Stimulated activated CD4-positive, alpha-beta T cell treated with anti-CD3 and anti-CD28 coated beads, TNF-alpha, amount 100 ng/mL, for 4 hours (primary cell): ENCODE measurements around the gene ST3GAL4.

Experiments used
- DNase-seq, 3 experiments: peaks; one replicate each; pipeline ENCODE4 v3.0.0-alpha.2; 2020; ENCODE audit warnings: low read depth in 3 of 3

The ST3GAL4 gene

GRCh38 chr11:126424471-126425039 lies 69.1 kb downstream of the ST3GAL4 start:
- no peak for DNase-seq

GRCh38 chr11:126426106-126426505 lies 70.6 kb downstream of the ST3GAL4 start:
- DNase-seq, result no peak

GRCh38 chr11:126426820-126427749 lies 71.6 kb downstream of the ST3GAL4 start:
- DNase-seq, result no peak

GRCh38 chr11:126430581-126431335 lies 75.3 kb downstream of the ST3GAL4 start:
- DNase-seq, result no peak

GRCh38 chr11:126431401-126432064 lies 76.0 kb downstream of the ST3GAL4 start:
- no peak for DNase-seq

GRCh38 chr11:126432065-126432461 lies 76.6 kb downstream of the ST3GAL4 start:
- DNase-seq, result no peak

GRCh38 chr11:126432525-126432924 lies 77.0 kb downstream of the ST3GAL4 start:
- DNase-seq, result no peak

- DNase-seq, result no peak
Observed at GRCh38 chr11:126433244-126433846, 77.9 kb downstream of the ST3GAL4 start.

GRCh38 chr11:126433989-126434949 lies 78.8 kb downstream of the ST3GAL4 start:
- no peak for DNase-seq

GRCh38 chr11:126434950-126435335 lies 79.5 kb downstream of the ST3GAL4 start:
- DNase-seq, result no peak

- DNase-seq, result no peak
Observed at GRCh38 chr11:126436209-126436755, 80.8 kb downstream of the ST3GAL4 start.

GRCh38 chr11:126437731-126438130 lies 82.2 kb downstream of the ST3GAL4 start:
- DNase-seq, result no peak

- DNase-seq, result no peak
Observed at GRCh38 chr11:126438272-126438671, 82.8 kb downstream of the ST3GAL4 start.

- no peak for DNase-seq
Observed at GRCh38 chr11:126438691-126439090, 83.2 kb downstream of the ST3GAL4 start.

GRCh38 chr11:126440276-126440675 lies 84.8 kb downstream of the ST3GAL4 start:
- no peak for DNase-seq

GRCh38 chr11:126440792-126441514 lies 85.5 kb downstream of the ST3GAL4 start:
- DNase-seq, result peak; percentile 48 to 52 (median 48)

- DNase-seq, result no peak
Observed at GRCh38 chr11:126443120-126443519, 87.6 kb downstream of the ST3GAL4 start.

GRCh38 chr11:126444072-126444471 lies 88.6 kb downstream of the ST3GAL4 start:
- no peak for DNase-seq

- no peak for DNase-seq
Observed at GRCh38 chr11:126446581-126446980, 91.1 kb downstream of the ST3GAL4 start.
